IPS DF 6.9 (cell line): ENCODE measurements around the gene TMEM150B.
"Not testable (repeated sequence)": the region's sequence is repeated elsewhere in the genome, so short reads cannot be mapped to it uniquely, and the experiment has no call there.

ENCODE experiments used
- DNase-seq: peaks from one replicate; pipeline ENCODE4 v3.0.0-alpha.2; 2013; ENCODE audit warnings: low read depth, low spot score
- H3K27ac ChIP-seq: one replicate; pipeline ENCODE4 v1.5.1; 2013; ENCODE audit warnings: low read length, control low read depth
- H3K27me3 ChIP-seq: 2 replicates; pipeline ENCODE4 v1.6.1; 2013; ENCODE audit warnings: mild to moderate bottlenecking, low read length; ENCODE audit not compliant: control insufficient read depth, insufficient read depth
- H3K36me3 ChIP-seq: 2 replicates; pipeline ENCODE4 v1.6.1; 2013; ENCODE audit warnings: low read length; ENCODE audit not compliant: control insufficient read depth, insufficient read depth
- H3K4me1 ChIP-seq: 2 replicates; pipeline ENCODE4 v1.6.1; 2013; ENCODE audit warnings: low read length; ENCODE audit not compliant: control insufficient read depth, insufficient read depth
- H3K4me3 ChIP-seq: 2 replicates; pipeline ENCODE4 v1.5.1; 2013; ENCODE audit warnings: mild to moderate bottlenecking, low read length
- H3K9me3 ChIP-seq: 2 replicates; pipeline ENCODE4 v1.6.1; 2013; ENCODE audit warnings: low read length, inconsistent platforms; ENCODE audit not compliant: control insufficient read depth, insufficient read depth
- WGBS: extraction: QIAGEN DNeasy Blood & Tissue Kit; methylation state at CpG from one replicate; pipeline ENCODE4 v1.1.7; 2013; ENCODE audit warnings: mixed read lengths, missing lambda C conversion rate; ENCODE audit not compliant: insufficient read length, insufficient coverage; 5-methylcytosine and 5-hydroxymethylcytosine counted together

The TMEM150B gene

DNA sequence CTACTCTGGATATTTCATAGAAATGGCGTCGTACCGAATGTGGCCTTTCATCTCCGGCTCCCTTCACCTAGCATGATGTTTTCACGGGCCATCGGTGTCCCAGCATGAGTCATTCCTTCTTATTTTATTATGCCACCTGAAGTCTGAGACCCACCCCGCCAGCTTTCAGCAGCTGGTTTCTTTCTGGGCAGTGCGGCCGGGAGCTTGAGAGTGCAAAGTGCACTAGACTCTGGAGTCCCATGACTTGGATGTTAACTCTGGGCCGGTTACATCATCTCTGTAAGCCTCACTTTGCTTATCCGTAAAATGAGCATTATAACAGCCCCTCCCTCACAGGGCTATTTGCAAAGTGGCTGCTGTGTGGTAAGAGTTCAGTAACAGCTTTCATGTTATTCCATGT, 8.7 kb upstream of the TMEM150B start:
- Histone ChIP-seq H3K4me3 (no peak overlapping the region), H3K9me3 (no peaks in the 10 kb centered on the region), H3K4me1 (peaks cover 2% of the 10 kb centered on the region; the same call in 1 of the 2 replicates), H3K36me3 (no peaks in the 10 kb centered on the region), H3K27me3 (no peaks in the 10 kb centered on the region), H3K27ac (no peak overlapping the region)
- WGBS, result no CpG with 5 or more reads among the region's 11 CpGs
- DNase-seq, result no peak

- H3K27me3 ChIP-seq, H3K9me3 ChIP-seq, DNase-seq, H3K4me1 ChIP-seq, H3K4me3 ChIP-seq, H3K36me3 ChIP-seq, H3K27ac ChIP-seq: not testable (repeated sequence)
- WGBS, result no CpG with 5 or more reads among the region's 6 CpGs
Measured at GRCh38 chr19:55329791-55330190, 4.7 kb upstream of the TMEM150B start.

DNA sequence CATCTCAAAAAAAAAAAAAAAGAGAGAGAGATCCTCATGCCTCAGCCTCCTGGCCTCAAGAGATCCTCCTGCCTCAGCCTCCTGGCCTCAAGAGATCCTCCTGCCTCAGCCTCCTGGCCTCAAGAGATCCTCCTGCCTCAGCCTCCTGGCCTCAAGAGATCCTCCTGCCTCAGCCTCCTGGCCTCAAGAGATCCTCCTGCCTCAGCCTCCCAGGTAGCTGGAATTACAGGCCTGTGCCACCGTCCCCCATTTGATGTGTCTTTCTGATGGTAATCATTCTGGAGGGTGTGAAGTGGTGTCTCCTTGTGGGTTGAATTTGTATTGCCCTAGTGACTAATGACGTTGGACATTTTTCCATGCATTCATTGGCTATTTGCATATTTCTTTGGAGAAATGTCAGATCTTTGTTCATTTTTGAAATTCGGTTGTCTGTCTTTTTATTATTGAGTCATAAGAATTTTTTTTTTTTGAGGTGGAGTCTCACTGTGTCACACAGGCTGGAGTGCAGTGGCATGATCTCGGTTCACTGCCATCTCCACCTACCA, 3.7 kb upstream of the TMEM150B start:
- WGBS, result no CpG with 5 or more reads among the region's 4 CpGs
- not testable (repeated sequence) for H3K36me3 ChIP-seq, H3K27ac ChIP-seq, H3K4me1 ChIP-seq, H3K4me3 ChIP-seq, H3K27me3 ChIP-seq, H3K9me3 ChIP-seq, DNase-seq

DNA sequence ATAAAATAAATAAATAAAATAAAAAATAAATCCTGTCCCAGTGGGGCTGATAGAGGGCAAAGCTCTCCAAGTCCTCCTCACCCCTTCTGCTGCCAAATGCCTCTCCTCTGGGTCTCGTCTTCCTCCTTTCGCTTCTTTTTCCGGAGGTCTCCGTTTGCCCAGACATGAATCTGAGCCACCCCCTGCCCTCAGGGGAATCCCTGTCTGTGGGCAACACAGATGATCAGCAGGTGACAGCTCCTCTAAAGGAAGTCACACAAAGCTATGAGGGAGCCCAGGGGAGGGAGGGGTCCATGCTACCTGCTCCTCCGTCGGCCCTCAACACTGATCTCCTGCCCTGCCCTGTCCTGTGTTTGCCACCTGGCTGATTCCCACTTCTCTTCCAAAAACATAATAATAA, 479 bp downstream of the TMEM150B start:
- DNase-seq, result no peak
- no peaks in the 10 kb centered on the region for H3K27me3 ChIP-seq
- no peak overlapping the region for H3K4me3 ChIP-seq
- H3K4me1 ChIP-seq, result peaks cover 4% of the 10 kb centered on the region; the same call in 1 of the 2 replicates
- H3K9me3 ChIP-seq, result no peaks in the 10 kb centered on the region
- no CpG with 5 or more reads among the region's 6 CpGs for WGBS
- H3K36me3 ChIP-seq, result no peaks in the 10 kb centered on the region
- no peak overlapping the region for H3K27ac ChIP-seq

GRCh38 chr19:55322204-55322885, 2.8 kb downstream of the TMEM150B start:
- WGBS, result no CpG with 5 or more reads among the region's 12 CpGs
- H3K27ac ChIP-seq, result no peak overlapping the region

GRCh38 chr19:55321466-55322137, 3.5 kb downstream of the TMEM150B start:
- Histone ChIP-seq H3K27me3 (no peaks in the 10 kb centered on the region), H3K4me1 (peaks cover 4% of the 10 kb centered on the region; the same call in 1 of the 2 replicates), H3K4me3 (no peak overlapping the region), H3K27ac (no peak overlapping the region), H3K9me3 (no peaks in the 10 kb centered on the region), H3K36me3 (no peaks in the 10 kb centered on the region)
- WGBS, result no CpG with 5 or more reads among the region's 9 CpGs
- DNase-seq, result no peak

More at GRCh38 chr19:55322204-55322885, 2.8 kb downstream of the TMEM150B start:
- H3K4me3 ChIP-seq, result no peak overlapping the region
- H3K27me3 ChIP-seq, result no peaks in the 10 kb centered on the region
- DNase-seq, result no peak
- H3K36me3 ChIP-seq, result no peaks in the 10 kb centered on the region
- H3K4me1 ChIP-seq, result peaks cover 4% of the 10 kb centered on the region; the same call in 1 of the 2 replicates
- no peaks in the 10 kb centered on the region for H3K9me3 ChIP-seq

GRCh38 chr19:55320844-55321419, 4.2 kb downstream of the TMEM150B start:
- no peak for DNase-seq
- WGBS, result no CpG with 5 or more reads among the region's 8 CpGs
- peaks cover 4% of the 10 kb centered on the region; the same call in 1 of the 2 replicates for H3K4me1 ChIP-seq
- no peaks in the 10 kb centered on the region for H3K36me3 ChIP-seq
- no peak overlapping the region for H3K27ac ChIP-seq
- no peaks in the 10 kb centered on the region for H3K27me3 ChIP-seq
- no peak overlapping the region for H3K4me3 ChIP-seq
- H3K9me3 ChIP-seq, result no peaks in the 10 kb centered on the region

GRCh38 chr19:55319785-55320184, 5.4 kb downstream of the TMEM150B start:
- H3K9me3 ChIP-seq, result no peaks in the 10 kb centered on the region
- H3K36me3 ChIP-seq, result no peaks in the 10 kb centered on the region
- H3K4me3 ChIP-seq, result peak overlapping the region; percentile 45; the same call in 1 of the 2 replicates
- H3K27me3 ChIP-seq, result no peaks in the 10 kb centered on the region
- no peak for DNase-seq
- H3K4me1 ChIP-seq, result peaks cover 4% of the 10 kb centered on the region; the same call in 1 of the 2 replicates
- H3K27ac ChIP-seq, result no peak overlapping the region
- no CpG with 5 or more reads among the region's 21 CpGs for WGBS

DNA sequence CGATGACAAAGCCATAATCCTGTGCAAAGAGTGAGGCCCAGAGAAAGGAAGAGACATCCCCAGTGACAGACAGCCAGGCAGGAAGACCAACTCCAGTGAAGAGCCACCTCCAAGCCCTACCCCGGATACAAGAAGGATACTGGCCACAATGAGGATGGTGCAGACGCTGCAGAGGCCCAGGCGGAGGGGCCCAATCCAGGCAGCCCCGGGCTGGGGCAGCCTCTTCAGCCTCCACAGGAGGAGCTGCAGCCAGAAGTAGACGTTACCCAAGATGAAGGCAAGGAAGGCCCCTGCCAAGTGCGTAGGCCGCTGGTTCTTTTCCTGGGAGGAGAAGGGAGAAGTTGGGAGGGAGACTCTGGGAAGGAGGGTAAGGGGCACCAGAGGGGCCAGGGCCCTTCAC, 8.5 kb downstream of the TMEM150B start:
- Histone ChIP-seq H3K36me3 (peaks cover 5% of the 10 kb centered on the region; the same call in 1 of the 2 replicates), H3K27ac (no peak overlapping the region), H3K4me1 (peaks cover 4% of the 10 kb centered on the region; the same call in 1 of the 2 replicates), H3K4me3 (no peak overlapping the region), H3K27me3 (no peaks in the 10 kb centered on the region), H3K9me3 (no peaks in the 10 kb centered on the region)
- no CpG with 5 or more reads among the region's 8 CpGs for WGBS
- no peak for DNase-seq

- Histone ChIP-seq H3K4me3 (no peak overlapping the region), H3K27ac (no peak overlapping the region), H3K36me3 (peaks cover 5% of the 10 kb centered on the region; the same call in 1 of the 2 replicates), H3K4me1 (peaks cover 4% of the 10 kb centered on the region; the same call in 1 of the 2 replicates), H3K9me3 (no peaks in the 10 kb centered on the region), H3K27me3 (no peaks in the 10 kb centered on the region)
- no peak for DNase-seq
- no CpG with 5 or more reads among the region's 13 CpGs for WGBS
Measured at GRCh38 chr19:55315956-55316525, 9.1 kb downstream of the TMEM150B start.
